SK-N-SH (cell line): ENCODE measurements around the gene GOLPH3. TPM values are rescaled to one million over a fixed set of nuclear protein-coding genes. Genes with fewer than 3 reads are reported as not detected.

Source experiments
- CTCF ChIA-PET: fragments of 300-600, 350-600 bp; formaldehyde crosslinking; extraction: SDS; loops from one replicate; lab custom pipeline; 2021; lab: Yijun Ruan, JAX
- POLR2A ChIA-PET: fragments of 350-600 bp; sonication (Branson Sonifier 250); formaldehyde crosslinking; extraction: SDS; loops from one replicate; lab custom pipeline; 2020; ENCODE audit warnings: antibody characterized with exemption, inconsistent platforms; lab: Yijun Ruan, JAX
- DNase-seq: peaks from one replicate; pipeline ENCODE4 v3.0.0; 2012
- H2AFZ ChIP-seq: fragments of 200-600 bp; sonication (generic); 2 replicates; pipeline ENCODE4 v1.8.1; 2016; ENCODE audit warnings: antibody characterized with exemption, mild to moderate bottlenecking, low read depth
- H3F3A ChIP-seq: fragments of 200-600 bp; sonication (generic); replicated peaks from 2 replicates; pipeline ENCODE3; 2016; ENCODE audit warnings: antibody characterized with exemption, mild to moderate bottlenecking; ENCODE audit not compliant: insufficient read depth
- H3K27ac ChIP-seq, 2 experiments: fragments of 200-500 bp in 1 of 2; fragments of 200-600 bp in 1 of 2; sonication (Bioruptor generic) in 1 of 2; sonication (generic), shearing (Covaris generic) in 1 of 2; 2 replicates each; pipeline versions ENCODE4 v1.5.1 to v1.6.1; 2014 to 2016; ENCODE audit warnings: low read depth in 2 of 2, inconsistent platforms in 1 of 2, low read length in 1 of 2, mild to moderate bottlenecking in 1 of 2, mixed read lengths in 1 of 2
- H3K27me3 ChIP-seq: fragments of 200-600 bp; sonication (generic), shearing (Covaris generic); 2 replicates; pipeline ENCODE4 v1.6.1; 2016; ENCODE audit warnings: mixed run types; ENCODE audit not compliant: insufficient read depth
- H3K36me3 ChIP-seq, 2 experiments: fragments of 200-500 bp in 1 of 2; fragments of 200-600 bp in 1 of 2; sonication (Bioruptor generic) in 1 of 2; sonication (generic) in 1 of 2; replicated peaks in 1 of 2; 2 replicates each; pipeline versions ENCODE3 to v1.5.1; 2014 to 2016; ENCODE audit warnings: low read length in 1 of 2, mild to moderate bottlenecking in 1 of 2; ENCODE audit not compliant: insufficient read depth in 2 of 2, control insufficient read depth in 1 of 2
- H3K4me1 ChIP-seq, 2 experiments: fragments of 200-500 bp in 1 of 2; fragments of 200-600 bp in 1 of 2; sonication (Bioruptor generic) in 1 of 2; sonication (generic), shearing (Covaris generic) in 1 of 2; 2 replicates each; pipeline versions ENCODE4 v1.5.1 to v1.6.1; 2014 to 2016; ENCODE audit warnings: low read depth in 1 of 2, low read length in 1 of 2, mixed run types in 1 of 2; ENCODE audit not compliant: insufficient read depth in 2 of 2, control insufficient read depth in 1 of 2
- H3K4me2 ChIP-seq: fragments of 200-600 bp; sonication (generic), shearing (Covaris generic); 2 replicates; pipeline ENCODE4 v1.6.1; 2017; ENCODE audit warnings: mixed run types
- H3K4me3 ChIP-seq, 2 experiments: fragments of 200-500 bp in 1 of 2; fragments of 200-600 bp in 1 of 2; sonication (Bioruptor generic) in 1 of 2; sonication (generic), shearing (Covaris generic) in 1 of 2; 2 replicates each; pipeline versions ENCODE4 v1.5.1 to v1.8.1; 2014 to 2016; ENCODE audit warnings: low read depth in 2 of 2, inconsistent platforms in 1 of 2, low read length in 1 of 2, mild to moderate bottlenecking in 1 of 2, mixed read lengths in 1 of 2, moderate library complexity in 1 of 2
- H3K79me2 ChIP-seq: fragments of 200-600 bp; sonication (generic); 2 replicates; pipeline ENCODE4 v1.8.1; 2017; ENCODE audit warnings: mild to moderate bottlenecking; ENCODE audit not compliant: insufficient read depth
- H3K9ac ChIP-seq: fragments of 200-600 bp; sonication (generic); 2 replicates; pipeline ENCODE4 v1.6.1; 2017; ENCODE audit warnings: mixed run types
- H3K9me2 ChIP-seq: fragments of 200-600 bp; sonication (generic); 2 replicates; pipeline ENCODE4 v1.6.1; 2017; ENCODE audit warnings: mixed run types
- H3K9me3 ChIP-seq: fragments of 200-600 bp; sonication (generic); 2 replicates; pipeline ENCODE4 v1.6.1; 2017; ENCODE audit warnings: mixed run types, mild to moderate bottlenecking, moderate library complexity
- H4K20me1 ChIP-seq: fragments of 200-600 bp; sonication (generic); 2 replicates; pipeline ENCODE4 v1.6.1; 2017; ENCODE audit warnings: mild to moderate bottlenecking, mixed run types; ENCODE audit not compliant: insufficient read depth
- CHD2 ChIP-seq: fragments of 150-350 bp; IDR thresholded peaks from 2 replicates; pipeline ENCODE4 v1.6.1; 2018; ENCODE audit warnings: low read length; ENCODE audit not compliant: partially characterized antibody
- ELF1 ChIP-seq: IDR thresholded peaks from 2 replicates; pipeline ENCODE4 v1.4.0; 2012
- EZH2phosphoT487 ChIP-seq: fragments of 200-600 bp; sonication (generic); IDR thresholded peaks from 2 replicates; pipeline ENCODE4 v1.6.1; 2017; ENCODE audit warnings: low read depth, mixed run types, mild to moderate bottlenecking, antibody characterized with exemption, moderate library complexity, borderline replicate concordance
- FOSL2 ChIP-seq: IDR thresholded peaks from 2 replicates; pipeline ENCODE4 v1.4.0; 2012; ENCODE audit warnings: low read depth, mild to moderate bottlenecking, moderate library complexity, borderline replicate concordance
- FOXJ3 ChIP-seq: sonication (generic); formaldehyde crosslinking; IDR thresholded peaks from 2 replicates; pipeline ENCODE4 v1.5.1; 2020; ENCODE audit warnings: mild to moderate bottlenecking, missing genetic modification reagents
- MAX ChIP-seq: IDR thresholded peaks from 2 replicates; pipeline ENCODE4 v1.4.0; 2012; ENCODE audit warnings: low read depth
- NFIC ChIP-seq: IDR thresholded peaks from 2 replicates; pipeline ENCODE4 v1.4.0; 2012; ENCODE audit warnings: borderline replicate concordance
- POLR2AphosphoS5 ChIP-seq: IDR thresholded peaks from 2 replicates; pipeline ENCODE4 v1.6.1; 2012; ENCODE audit warnings: low read depth, low read length
- RAD21 ChIP-seq: IDR thresholded peaks from 2 replicates; pipeline ENCODE4 v1.6.1; 2012; ENCODE audit warnings: mild to moderate bottlenecking, low read length
- RXRA ChIP-seq: IDR thresholded peaks from 2 replicates; pipeline ENCODE4 v1.4.0; 2012; ENCODE audit warnings: low read depth, mild to moderate bottlenecking, borderline replicate concordance
- SIN3A ChIP-seq: IDR thresholded peaks from 2 replicates; pipeline ENCODE4 v1.6.1; 2012; ENCODE audit warnings: low read depth, mild to moderate bottlenecking, low read length, moderate library complexity, borderline replicate concordance
- TAF1 ChIP-seq: IDR thresholded peaks from 2 replicates; pipeline ENCODE4 v1.6.1; 2012; ENCODE audit warnings: low read depth, mild to moderate bottlenecking, low read length, moderate library complexity, borderline replicate concordance
- YY1 ChIP-seq: IDR thresholded peaks from 2 replicates; pipeline ENCODE4 v1.4.0; 2012; ENCODE audit warnings: low read depth, mild to moderate bottlenecking
- ZBTB33 ChIP-seq: IDR thresholded peaks from 2 replicates; pipeline ENCODE4 v1.4.0; 2012; ENCODE audit warnings: low read depth, borderline replicate concordance
- WGBS: methylation state at CpG from one replicate; pipeline ENCODE4 v1.1.6; 2017; ENCODE audit warnings: low lambda C conversion rate; 5-methylcytosine and 5-hydroxymethylcytosine counted together
- polyA plus RNA-seq, 3 experiments: library from polyadenylated mRNA; depleted of rRNA; stranded (reverse); fragments of >200 nt; gene quantifications; 2 replicates each; pipeline ENCODE4 v1.2.3, GENCODE V29; 2012

GOLPH3 gene
- polyA plus RNA-seq, 1 of the 3 experiments (the other 2 are of a cell fraction), result 25.5 TPM

DNA sequence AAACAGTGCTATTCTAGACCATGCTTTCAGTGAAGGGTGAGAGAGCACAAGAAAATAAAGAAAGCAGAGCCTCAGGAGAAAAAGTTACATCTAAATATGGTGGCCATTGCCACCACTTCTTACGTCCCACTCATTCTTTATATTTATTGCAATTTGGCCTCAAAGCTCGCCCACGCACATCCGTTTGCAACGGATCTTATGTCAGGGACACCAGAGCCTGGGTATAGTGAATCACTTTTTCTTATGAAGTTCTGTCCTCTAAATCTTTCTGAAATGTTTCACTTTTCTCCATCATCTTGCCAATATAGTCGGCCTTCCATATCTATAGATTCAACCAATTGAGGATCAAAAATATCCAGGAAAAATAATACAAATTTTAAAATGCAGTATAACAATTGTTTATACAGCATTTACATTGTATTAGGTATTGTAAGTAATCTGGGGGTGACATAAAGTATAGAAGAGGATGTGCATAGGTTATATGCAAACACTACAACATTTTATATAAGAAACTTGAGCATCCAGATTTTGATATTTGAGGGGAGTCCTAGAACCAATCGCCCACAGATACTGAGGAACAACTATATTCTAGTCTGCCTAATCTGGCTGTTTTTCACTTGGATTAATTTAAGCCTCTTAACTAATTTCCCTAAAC is 35.2 kb downstream of the GOLPH3 start:
- H3K9me2 ChIP-seq, result no peaks in the 10 kb centered on the region
- no peak for DNase-seq
- H3K4me1 ChIP-seq, result peaks cover 0 to 12% of the 10 kb centered on the region in 2 experiments; a peak in 1 of 4 replicates
- H4K20me1 ChIP-seq, result peaks cover 39% of the 10 kb centered on the region
- no peaks in the 10 kb centered on the region for H3K9me3 ChIP-seq
- no peak overlapping the region for H3K4me3 ChIP-seq
- H3F3A ChIP-seq, result no peaks in the 10 kb centered on the region
- no peak overlapping the region for H3K9ac ChIP-seq
- H3K36me3 ChIP-seq, result peaks cover 16 to 53% of the 10 kb centered on the region in 2 experiments
- POLR2A ChIA-PET, result no interaction called here
- peaks cover 79% of the 10 kb centered on the region for H3K79me2 ChIP-seq
- CTCF ChIA-PET, result interaction anchor here (0.6 to 1.7 kb wide), 4 partner anchors 32 to 258 kb away, joined by 3 to 4 read pairs (median 3); no protein-coding TSS in a partner anchor
- no peaks in the 10 kb centered on the region for H3K27me3 ChIP-seq
- WGBS, result 99% methylated on average over 7 of the region's 7 CpGs
- TF ChIP-seq RAD21 (no peak), ZBTB33 (no peak), EZH2phosphoT487 (no peak), CHD2 (no peak), NFIC (no peak), FOSL2 (no peak), POLR2AphosphoS5 (no peak), TAF1 (no peak)
- no peak overlapping the region for H3K27ac ChIP-seq
- no peak overlapping the region for H3K4me2 ChIP-seq
- no peak overlapping the region for H2AFZ ChIP-seq

DNA sequence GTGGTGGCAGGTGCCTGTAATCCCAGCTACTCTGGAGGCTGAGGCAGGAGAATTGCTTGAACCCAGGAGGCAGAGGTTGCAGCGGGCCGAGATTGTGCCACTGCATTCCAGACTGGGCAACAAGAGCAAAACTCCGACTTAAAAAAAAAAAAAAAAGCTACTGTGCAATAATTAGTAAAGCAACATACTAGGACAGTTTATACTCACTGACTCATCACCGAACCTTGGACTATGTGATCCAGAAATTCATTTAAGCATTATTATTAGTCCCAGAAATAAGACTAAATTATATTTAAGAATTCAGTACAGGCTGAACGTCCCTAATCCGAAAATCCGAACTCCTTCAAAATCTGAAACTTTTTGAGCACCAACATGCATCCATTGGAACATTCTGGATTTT is 37.8 kb downstream of the GOLPH3 start:
- H3K27me3 ChIP-seq, result no peaks in the 10 kb centered on the region
- CTCF ChIA-PET, result no interaction called here
- peaks cover 0 to 10% of the 10 kb centered on the region in 2 experiments; a peak in 1 of 4 replicates for H3K4me1 ChIP-seq
- H3K4me2 ChIP-seq, result no peak overlapping the region
- H3K4me3 ChIP-seq, result no peak overlapping the region
- H3K9ac ChIP-seq, result no peak overlapping the region
- WGBS, result 81% methylated on average over 7 of the region's 7 CpGs
- no peaks in the 10 kb centered on the region for H3K9me3 ChIP-seq
- POLR2A ChIA-PET, result interaction anchor here (0.8 kb wide), 1 partner anchor 28 kb away, joined by 3 read pairs; no protein-coding TSS in a partner anchor
- peaks cover 27 to 61% of the 10 kb centered on the region in 2 experiments for H3K36me3 ChIP-seq
- no peak for DNase-seq
- peaks cover 48% of the 10 kb centered on the region for H4K20me1 ChIP-seq
- peaks cover 9% of the 10 kb centered on the region for H3F3A ChIP-seq
- no peaks in the 10 kb centered on the region for H3K9me2 ChIP-seq
- H2AFZ ChIP-seq, result no peak overlapping the region
- TF ChIP-seq ELF1 (no peak), SIN3A (no peak), FOXJ3 (CRISPR knock-in tag) (no peak), POLR2AphosphoS5 (no peak), MAX (no peak), YY1 (no peak), RXRA (no peak)
- H3K27ac ChIP-seq, result no peak overlapping the region
- H3K79me2 ChIP-seq, result peaks cover 92% of the 10 kb centered on the region
